ENCODE measurements around the gene BOD1L1. TPM values are rescaled to one million over a fixed set of nuclear protein-coding genes. Genes with fewer than 3 reads are reported as not detected.

Gene BOD1L1
- total and polyA plus RNA-seq, 2 experiments from 2014 or later: 6.6 to 16.5 TPM

GRCh38 chr4:13526658-13527057 lies 100.9 kb downstream of the BOD1L1 start:
- TF ChIP-seq EZH2phosphoT487 (IDR thresholded peaks at IDR 0.05; ENCODE audit: insufficient read depth, low read depth): no peak; the same call in 1 of the 2 replicates
- peak; percentile 7 for TF ChIP-seq EZH2 (IDR thresholded peaks at IDR 0.05; ENCODE audit: insufficient read depth, poor library complexity, severe bottlenecking)

GRCh38 chr4:13525606-13526281 lies 101.8 kb downstream of the BOD1L1 start:
- 56 to 65% methylated on average over 4 of the region's 4 CpGs for WGBS, 2 experiments (ENCODE audit: low coverage in 1 of 2, low lambda C conversion rate in 2 of 2, missing lambda C conversion rate in 2 of 2)
- in situ Hi-C loops (cut with MboI): no loop called here

More at GRCh38 chr4:13526658-13527057, 100.9 kb downstream of the BOD1L1 start:
- Histone ChIP-seq H3K79me2 (ENCODE audit: insufficient read depth) (no peaks in the 10 kb centered on the region), H3K27me3 (replicated peaks; ENCODE audit: insufficient read depth) (peaks cover 97% of the 10 kb centered on the region), H3K27ac (no peak overlapping the region), H3K9me3 (ENCODE audit: low read depth) (no peaks in the 10 kb centered on the region), H3K4me2 (ENCODE audit: unreplicated experiment) (no peak overlapping the region), H4K20me1 (ENCODE audit: insufficient read depth) (no peaks in the 10 kb centered on the region), H3K36me3 (ENCODE audit: low read depth) (no peaks in the 10 kb centered on the region), H2AFZ (no peak overlapping the region), H3K9me2 (ENCODE audit: insufficient read depth) (no peaks in the 10 kb centered on the region), H3K9ac (no peak overlapping the region), H3K4me1 (ENCODE audit: insufficient read depth) (no peaks in the 10 kb centered on the region), H3F3A (ENCODE audit: insufficient read depth) (no peaks in the 10 kb centered on the region), H3K4me3 (no peak overlapping the region)
- no peak for DNase-seq
- in situ Hi-C loops (cut with MboI): no loop called here
- 75 to 80% methylated on average over 3 of the region's 3 CpGs for WGBS, 2 experiments (ENCODE audit: low coverage in 1 of 2, low lambda C conversion rate in 2 of 2, missing lambda C conversion rate in 2 of 2)

GRCh38 chr4:13524504-13525243 lies 102.9 kb downstream of the BOD1L1 start:
- no peaks in the 10 kb centered on the region for H3F3A ChIP-seq (ENCODE audit: insufficient read depth)
- no peak overlapping the region for H3K9ac ChIP-seq
- TF ChIP-seq EZH2phosphoT487 (IDR thresholded peaks at IDR 0.05; ENCODE audit: insufficient read depth, low read depth) (no peak), EZH2 (IDR thresholded peaks at IDR 0.05; ENCODE audit: insufficient read depth, poor library complexity, severe bottlenecking) (no peak)
- WGBS, 2 experiments (ENCODE audit: low coverage in 1 of 2, low lambda C conversion rate in 2 of 2, missing lambda C conversion rate in 2 of 2): 14 to 16% methylated on average over 32 to 36 of the region's 36 CpGs
- no peaks in the 10 kb centered on the region for H3K9me2 ChIP-seq (ENCODE audit: insufficient read depth)
- no peak overlapping the region for H3K4me2 ChIP-seq (ENCODE audit: unreplicated experiment)
- no peaks in the 10 kb centered on the region for H3K36me3 ChIP-seq (ENCODE audit: low read depth)
- in situ Hi-C loops (cut with MboI): no loop called here
- no peaks in the 10 kb centered on the region for H3K4me1 ChIP-seq (ENCODE audit: insufficient read depth)
- no peak overlapping the region for H3K27ac ChIP-seq
- H2AFZ ChIP-seq: no peak overlapping the region
- H4K20me1 ChIP-seq (ENCODE audit: insufficient read depth): no peaks in the 10 kb centered on the region
- H3K4me3 ChIP-seq: no peak overlapping the region
- H3K27me3 ChIP-seq (replicated peaks; ENCODE audit: insufficient read depth): peaks cover 95% of the 10 kb centered on the region
- no peaks in the 10 kb centered on the region for H3K9me3 ChIP-seq (ENCODE audit: low read depth)
- H3K79me2 ChIP-seq (ENCODE audit: insufficient read depth): no peaks in the 10 kb centered on the region
- peak; percentile 36 for DNase-seq

More at GRCh38 chr4:13525606-13526281, 101.8 kb downstream of the BOD1L1 start:
- H4K20me1 ChIP-seq (ENCODE audit: insufficient read depth): no peaks in the 10 kb centered on the region
- TF ChIP-seq EZH2 (IDR thresholded peaks at IDR 0.05; ENCODE audit: insufficient read depth, poor library complexity, severe bottlenecking) (no peak), EZH2phosphoT487 (IDR thresholded peaks at IDR 0.05; ENCODE audit: insufficient read depth, low read depth) (no peak)
- no peaks in the 10 kb centered on the region for H3K9me2 ChIP-seq (ENCODE audit: insufficient read depth)
- no peaks in the 10 kb centered on the region for H3K79me2 ChIP-seq (ENCODE audit: insufficient read depth)
- H3K36me3 ChIP-seq (ENCODE audit: low read depth): no peaks in the 10 kb centered on the region
- peaks cover 95% of the 10 kb centered on the region for H3K27me3 ChIP-seq (replicated peaks; ENCODE audit: insufficient read depth)
- no peaks in the 10 kb centered on the region for H3F3A ChIP-seq (ENCODE audit: insufficient read depth)
- H3K9ac ChIP-seq: no peak overlapping the region
- no peak overlapping the region for H3K4me3 ChIP-seq
- DNase-seq: no peak
- H3K4me1 ChIP-seq (ENCODE audit: insufficient read depth): no peaks in the 10 kb centered on the region
- H2AFZ ChIP-seq: no peak overlapping the region
- H3K9me3 ChIP-seq (ENCODE audit: low read depth): no peaks in the 10 kb centered on the region
- no peak overlapping the region for H3K27ac ChIP-seq
- H3K4me2 ChIP-seq (ENCODE audit: unreplicated experiment): no peak overlapping the region

- H3K36me3 ChIP-seq (ENCODE audit: low read depth): no peaks in the 10 kb centered on the region
- in situ Hi-C loops (cut with MboI): no loop called here
- no peaks in the 10 kb centered on the region for H4K20me1 ChIP-seq (ENCODE audit: insufficient read depth)
- H3K79me2 ChIP-seq (ENCODE audit: insufficient read depth): no peaks in the 10 kb centered on the region
- no peak overlapping the region for H3K4me3 ChIP-seq
- H3K27me3 ChIP-seq (replicated peaks; ENCODE audit: insufficient read depth): peaks cover 95% of the 10 kb centered on the region
- 14 to 18% methylated on average over 49 to 58 of the region's 59 CpGs for WGBS, 2 experiments (ENCODE audit: low coverage in 1 of 2, low lambda C conversion rate in 2 of 2, missing lambda C conversion rate in 2 of 2)
- no peak overlapping the region for H3K27ac ChIP-seq
- no peaks in the 10 kb centered on the region for H3K4me1 ChIP-seq (ENCODE audit: insufficient read depth)
- H3K9me3 ChIP-seq (ENCODE audit: low read depth): no peaks in the 10 kb centered on the region
- no peak for TF ChIP-seq EZH2 (IDR thresholded peaks at IDR 0.05; ENCODE audit: insufficient read depth, poor library complexity, severe bottlenecking)
- TF ChIP-seq EZH2phosphoT487 (IDR thresholded peaks at IDR 0.05; ENCODE audit: insufficient read depth, low read depth): no peak
- H3K9ac ChIP-seq: no peak overlapping the region
- H3K4me2 ChIP-seq (ENCODE audit: unreplicated experiment): no peak overlapping the region
- H3F3A ChIP-seq (ENCODE audit: insufficient read depth): no peaks in the 10 kb centered on the region
- no peak for DNase-seq
- no peak overlapping the region for H2AFZ ChIP-seq
- no peaks in the 10 kb centered on the region for H3K9me2 ChIP-seq (ENCODE audit: insufficient read depth)
Observed at GRCh38 chr4:13523591-13524503, 103.7 kb downstream of the BOD1L1 start.
